ENCODE results near the gene SNRPD2. TPM values are rescaled to one million over a fixed set of nuclear protein-coding genes. Genes with fewer than 3 reads are reported as not detected.
A peak's percentile ranks its signal among the peaks of the same experiment; 100 is the strongest.
"Not testable (repeated sequence)": the region's sequence is repeated elsewhere in the genome, so short reads cannot be mapped to it uniquely, and the experiment has no call there.

Gene SNRPD2
- 100 to 1,000 TPM in 11 of 12 donors, not detected in 1; 157 to 300 (median 239) TPM for polyA plus RNA-seq (ENCODE audit: insufficient read length in 12 of 12)
- long read RNA-seq, donor 1, transcript SNRPD2-201 (3 exons, 901 nt): major isoform, 242 of 290 reads
- long read RNA-seq, donor 1, partial matches to known transcripts: 39 of 290 reads
- long read RNA-seq, donor 1, other reads (novel, unspliced or antisense): 8 of 290 reads
- long read RNA-seq, donor 2, transcript SNRPD2-201 (3 exons, 901 nt): major isoform, 219 of 261 reads
- long read RNA-seq, donor 2, partial matches to known transcripts: 33 of 261 reads
- long read RNA-seq, donor 2, other reads (novel, unspliced or antisense): 7 of 261 reads
- long read RNA-seq, donor 3, transcript SNRPD2-201 (3 exons, 901 nt): major isoform, 86 of 101 reads
- long read RNA-seq, donor 3, partial matches to known transcripts: 14 of 101 reads
- long read RNA-seq, donor 3, other reads (novel, unspliced or antisense): 0 of 101 reads
- long read RNA-seq, donor 4, transcript SNRPD2-201 (3 exons, 901 nt): major isoform, 77 of 99 reads
- long read RNA-seq, donor 4, partial matches to known transcripts: 20 of 99 reads
- long read RNA-seq, donor 4, other reads (novel, unspliced or antisense): 0 of 99 reads
- long read RNA-seq, donor 5, transcript SNRPD2-201 (3 exons, 901 nt): major isoform, 217 of 262 reads
- long read RNA-seq, donor 5, partial matches to known transcripts: 44 of 262 reads
- long read RNA-seq, donor 5, other reads (novel, unspliced or antisense): 0 of 262 reads
- long read RNA-seq, donor 6, transcript SNRPD2-201 (3 exons, 901 nt): major isoform, 103 of 121 reads
- long read RNA-seq, donor 6, partial matches to known transcripts: 15 of 121 reads
- long read RNA-seq, donor 6, other reads (novel, unspliced or antisense): 0 of 121 reads
- long read RNA-seq, donor 7, transcript SNRPD2-201 (3 exons, 901 nt): major isoform, 110 of 125 reads
- long read RNA-seq, donor 7, partial matches to known transcripts: 14 of 125 reads
- long read RNA-seq, donor 7, other reads (novel, unspliced or antisense): 0 of 125 reads
- long read RNA-seq, donor 8, transcript SNRPD2-201 (3 exons, 901 nt): major isoform, 158 of 183 reads
- long read RNA-seq, donor 8, partial matches to known transcripts: 18 of 183 reads
- long read RNA-seq, donor 8, other reads (novel, unspliced or antisense): 5 of 183 reads
- long read RNA-seq, donor 9, transcript SNRPD2-201 (3 exons, 901 nt): major isoform, 133 of 156 reads
- long read RNA-seq, donor 9, partial matches to known transcripts: 23 of 156 reads
- long read RNA-seq, donor 9, other reads (novel, unspliced or antisense): 0 of 156 reads
- long read RNA-seq, donor 10, transcript SNRPD2-201 (3 exons, 901 nt): major isoform, 124 of 153 reads
- long read RNA-seq, donor 10, partial matches to known transcripts: 19 of 153 reads
- long read RNA-seq, donor 10, other reads (novel, unspliced or antisense): 9 of 153 reads
- long read RNA-seq, donor 11, transcript SNRPD2-201 (3 exons, 901 nt): major isoform, 215 of 262 reads
- long read RNA-seq, donor 11, partial matches to known transcripts: 34 of 262 reads
- long read RNA-seq, donor 11, other reads (novel, unspliced or antisense): 10 of 262 reads

DNA sequence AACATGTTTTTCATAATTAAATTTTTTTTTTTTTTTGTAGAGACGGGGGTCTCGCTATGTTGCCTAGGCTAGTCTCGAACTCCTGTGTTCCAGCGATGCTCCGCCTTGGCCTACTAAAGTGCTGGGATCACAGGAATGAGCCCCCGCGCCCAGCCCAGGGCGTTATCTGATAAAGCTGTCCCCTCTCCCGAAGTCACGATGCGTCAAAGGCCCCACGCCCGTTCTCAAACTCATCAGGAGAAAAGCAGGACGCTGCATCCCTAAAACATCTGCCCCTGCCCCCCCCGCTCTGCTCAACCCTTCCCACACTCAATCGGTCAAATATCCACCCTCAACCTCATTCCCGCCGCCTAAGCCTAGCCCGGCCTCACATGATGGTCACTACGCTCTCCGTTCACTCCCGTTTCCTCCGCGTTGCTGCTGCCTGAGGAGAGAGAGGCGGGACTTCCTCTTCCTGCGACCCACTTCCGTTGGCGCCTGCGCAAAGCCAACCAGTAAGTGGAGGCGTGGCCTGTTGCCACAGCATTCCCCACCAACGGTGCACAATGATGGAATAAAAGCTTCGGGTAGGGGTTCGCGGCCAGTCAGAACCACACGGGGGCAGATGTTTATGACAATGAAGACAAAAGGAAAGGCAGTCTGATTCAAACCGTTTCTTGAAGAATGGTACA lies at the start of gene SNRPD2:
Gene SNRPD2, minus strand, starts transcription at position 438 of the 671 bp plus-strand sequence. Its CDS starts 65 bp downstream, at position 373.
- peak; percentile 96 for DNase-seq

GRCh38 chr19:45739498-45740439 lies 48.0 kb upstream of the SNRPD2 start:
- no peak for DNase-seq

DNA sequence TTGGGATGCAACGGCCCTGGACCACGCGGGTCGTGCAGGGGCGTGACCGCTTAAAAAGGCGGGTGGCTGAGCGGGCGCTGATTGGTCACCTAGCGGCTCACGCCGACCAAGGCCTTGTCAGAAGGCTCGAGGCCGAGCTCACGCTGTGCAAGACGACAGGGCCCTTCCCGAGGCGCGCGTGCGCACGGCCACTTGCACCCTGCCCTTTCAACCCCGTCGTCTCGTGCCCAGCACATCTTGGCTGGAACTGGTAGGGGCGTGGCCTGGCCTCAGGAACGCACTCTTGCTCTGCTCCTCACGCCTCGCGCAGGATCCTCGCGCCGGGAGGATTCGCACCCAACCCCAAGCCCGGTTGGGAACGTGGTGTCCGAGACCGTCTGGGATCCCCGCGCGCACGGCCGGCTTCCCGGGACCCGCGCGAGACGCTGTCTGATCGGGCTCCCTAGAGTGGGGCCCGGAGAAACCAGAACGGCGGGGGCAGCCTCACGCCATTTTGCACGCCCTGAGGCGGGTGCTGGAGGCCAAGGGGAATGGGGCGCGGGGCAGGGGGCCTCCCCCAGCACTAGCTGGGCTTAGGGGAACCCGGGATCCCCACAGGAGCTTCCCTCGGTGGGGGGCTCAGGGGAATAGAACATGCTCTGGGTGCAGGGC lies 41.5 kb upstream of the SNRPD2 start, which contains the start of gene MEIOSIN:
Gene MEIOSIN, plus strand, starts transcription at position 280 of the 651 bp plus-strand sequence. CDS start 1,938 bp downstream, outside the sequence.
- no peak for DNase-seq

DNA sequence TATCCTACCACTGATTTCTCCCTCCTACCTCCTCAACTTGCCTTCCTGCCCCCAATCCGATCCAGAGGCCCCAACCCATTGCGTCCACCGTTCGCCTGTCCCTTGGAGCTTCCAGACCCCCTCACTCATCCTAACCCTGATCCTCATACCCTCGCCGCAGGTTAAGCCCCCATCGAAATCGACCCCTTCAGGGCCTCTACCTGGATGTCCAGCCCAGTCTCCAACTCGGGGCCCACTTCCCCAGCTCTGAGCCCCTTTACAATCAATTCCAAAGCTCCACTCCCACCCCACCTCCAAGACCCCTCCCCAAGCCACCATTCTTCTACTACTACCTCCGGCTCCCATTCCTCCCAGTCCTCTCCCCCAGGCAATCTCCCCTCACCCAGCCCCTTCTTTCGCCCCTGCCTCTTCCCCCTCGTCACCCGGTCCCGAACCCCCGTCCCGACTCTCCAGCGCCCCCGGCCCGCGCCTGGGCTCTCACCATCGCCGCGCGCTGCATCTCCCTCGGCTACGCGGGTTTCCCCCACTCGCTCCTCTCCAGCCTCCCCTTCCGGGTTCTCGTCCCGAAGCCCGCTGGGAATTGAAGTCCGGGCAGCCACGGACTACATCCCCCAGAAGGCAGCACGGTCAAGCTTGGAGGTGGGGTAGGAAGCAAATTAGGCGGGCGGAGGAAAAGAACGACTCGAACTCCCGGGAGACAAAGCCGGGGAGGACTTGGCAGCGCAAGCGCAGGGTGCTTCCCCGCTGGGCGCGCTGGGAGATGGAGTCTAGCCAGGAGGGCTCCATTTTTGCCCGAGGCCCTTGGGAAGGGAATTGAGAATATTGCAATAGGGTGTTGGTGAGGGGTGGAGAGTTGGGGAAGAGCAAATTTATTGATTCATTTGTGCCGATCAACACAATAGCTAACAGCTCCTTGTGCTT lies 38.9 kb upstream of the SNRPD2 start, which contains the start of gene FBXO46:
Gene FBXO46, minus strand, starts transcription at position 529 of the 921 bp plus-strand sequence. CDS start 17,401 bp downstream, outside the sequence.
- peak; percentile 95 for DNase-seq

DNA sequence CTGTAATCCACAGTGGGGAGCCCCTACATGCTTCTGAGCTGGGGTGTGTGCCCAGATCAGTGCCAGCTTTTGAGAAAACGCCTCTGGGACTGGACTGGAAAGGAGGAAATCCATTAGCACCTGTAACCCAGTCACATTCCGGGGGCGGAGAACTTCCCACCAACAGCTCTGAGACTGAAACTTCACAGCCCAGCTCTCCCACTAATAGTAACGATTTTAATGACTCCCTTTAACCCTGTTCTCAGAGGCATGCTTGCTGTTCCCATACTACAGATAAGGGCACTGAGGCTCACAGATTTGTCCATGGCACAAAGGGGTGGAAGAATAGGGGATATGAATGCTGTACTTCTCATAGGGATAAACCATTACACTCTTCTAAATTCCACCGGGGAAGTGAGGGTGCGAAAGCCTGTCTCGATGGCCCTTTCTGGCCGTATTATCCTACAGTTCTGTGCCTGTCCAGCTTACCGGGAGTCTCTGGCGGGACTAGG lies 38.1 kb upstream of the SNRPD2 start:
- no peak for DNase-seq

GRCh38 chr19:45728683-45729082 lies 36.9 kb upstream of the SNRPD2 start:
- not testable (repeated sequence) for DNase-seq

DNA sequence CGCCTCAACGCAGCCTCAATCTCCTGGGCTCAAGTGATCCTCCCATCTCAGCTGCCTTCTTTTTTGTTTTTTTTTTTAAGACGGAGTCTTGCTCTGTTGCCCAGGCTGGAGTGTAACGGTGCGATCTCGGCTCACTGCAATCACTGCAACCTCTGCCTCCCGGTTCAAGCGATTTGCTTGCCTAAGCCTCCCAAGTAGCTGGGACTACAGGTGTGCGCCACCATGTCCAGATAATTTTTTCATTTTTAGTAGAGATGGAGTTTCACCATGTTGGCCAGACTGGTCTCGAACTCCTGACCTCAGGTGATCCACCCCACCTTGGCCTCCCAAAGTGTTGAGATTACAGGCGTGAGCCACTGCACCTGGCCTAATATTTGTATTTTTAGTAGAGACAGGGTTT lies 28.3 kb upstream of the SNRPD2 start:
- not testable (repeated sequence) for DNase-seq

- DNase-seq: no peak
These were observed 26.4 kb upstream of the SNRPD2 start for GRCh38 chr19:45717983-45718650.

DNA sequence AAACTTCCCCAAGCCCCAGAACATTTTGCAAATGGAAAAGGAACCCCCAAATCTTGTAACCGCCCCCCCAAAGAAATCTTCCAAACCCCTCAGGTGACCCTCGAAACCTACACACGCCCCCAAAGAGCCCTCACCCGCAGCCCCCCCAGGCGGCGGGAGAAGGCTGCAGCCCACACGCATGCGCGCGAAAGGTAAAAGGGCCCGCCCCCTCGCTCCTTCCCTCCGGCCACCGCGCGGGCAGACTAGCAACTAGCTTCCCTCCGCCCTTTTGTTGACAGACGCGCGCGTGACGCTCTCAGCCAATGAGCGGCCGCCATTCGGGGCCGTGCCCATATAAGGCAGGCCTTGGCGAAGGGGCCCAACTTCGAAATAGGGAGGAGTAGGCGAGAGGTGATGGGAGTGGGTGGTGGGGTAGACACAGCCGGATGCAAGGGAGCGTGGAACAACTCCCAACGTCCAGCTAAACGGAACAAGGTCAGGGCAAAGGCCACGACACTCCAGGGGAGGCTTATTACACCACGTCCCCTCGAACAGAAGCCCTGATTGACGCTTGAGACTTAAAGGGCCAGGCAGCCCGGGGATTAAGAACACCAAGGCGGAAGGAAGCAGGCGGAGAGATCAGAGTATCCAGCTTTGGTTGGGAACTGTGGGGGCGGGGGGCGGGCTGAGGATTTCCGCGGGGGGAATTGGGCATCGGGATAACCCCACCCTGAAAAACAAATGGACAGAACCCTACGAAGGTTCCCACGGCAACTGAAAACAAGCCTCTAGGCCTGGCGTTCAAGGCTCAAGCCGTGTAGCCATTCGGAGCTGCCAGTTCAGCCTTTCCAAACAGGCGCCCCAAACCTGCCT lies 25.6 kb upstream of the SNRPD2 start:
- DNase-seq: peak; percentile 98

DNA sequence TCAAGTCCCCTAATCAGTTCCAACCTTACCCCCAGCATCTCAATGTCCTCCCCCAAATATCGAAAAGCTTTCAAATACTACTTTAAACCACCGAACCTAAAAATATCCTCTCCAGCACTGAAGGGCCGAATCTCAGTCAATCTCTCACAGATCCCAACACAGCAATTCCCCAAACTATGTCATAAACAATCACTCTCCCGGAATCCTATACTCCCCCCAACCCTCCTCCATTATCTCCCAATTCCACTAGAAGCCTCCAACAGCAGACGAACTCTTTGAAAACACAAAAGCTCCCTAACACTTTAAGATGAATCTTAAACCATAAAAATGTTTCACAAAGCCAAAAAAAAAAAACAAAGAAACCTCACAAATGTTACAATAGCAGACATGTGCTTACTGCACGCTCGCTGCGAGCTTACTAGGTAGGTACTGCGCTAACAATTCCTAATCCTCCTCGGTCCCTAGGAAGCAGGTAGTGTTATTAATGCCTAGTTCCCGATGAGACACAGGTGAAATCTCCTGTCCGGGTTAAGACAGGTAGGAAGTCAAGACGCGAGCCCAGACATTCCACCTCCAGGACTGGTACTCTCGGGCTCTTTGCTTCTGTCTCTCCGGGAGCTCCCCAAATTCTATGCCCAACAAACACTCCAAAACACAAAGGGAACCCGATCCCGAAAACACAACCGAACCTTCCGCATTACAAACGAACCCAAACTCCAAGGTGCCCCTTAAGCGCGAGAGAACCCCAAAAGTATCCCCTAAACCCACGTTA lies 24.8 kb upstream of the SNRPD2 start:
- peak; percentile 41 for DNase-seq

DNA sequence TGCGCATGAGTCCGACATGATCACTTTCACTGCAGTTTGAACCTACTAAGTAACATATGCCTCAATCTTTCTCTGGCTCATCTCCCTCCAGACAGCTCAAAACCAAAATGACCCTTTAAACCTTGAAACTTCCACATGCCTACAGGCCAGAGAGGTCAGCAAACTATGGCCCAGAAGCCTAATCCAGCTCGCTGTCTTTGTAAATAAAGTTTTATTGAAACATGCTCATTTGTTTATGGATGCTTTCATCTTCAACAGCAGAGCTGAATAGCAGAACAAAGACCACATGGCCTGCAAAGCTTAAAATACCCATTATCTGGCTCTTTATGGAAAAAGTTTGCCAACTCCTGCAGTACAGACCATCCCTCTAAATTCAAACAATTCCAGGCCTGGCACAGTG lies 23.4 kb upstream of the SNRPD2 start:
- DNase-seq: no peak

GRCh38 chr19:45713141-45713540 lies 21.4 kb upstream of the SNRPD2 start:
- DNase-seq: no peak

- DNase-seq: no peak
These were observed 20.9 kb upstream of the SNRPD2 start for GRCh38 chr19:45712699-45713067.

DNA sequence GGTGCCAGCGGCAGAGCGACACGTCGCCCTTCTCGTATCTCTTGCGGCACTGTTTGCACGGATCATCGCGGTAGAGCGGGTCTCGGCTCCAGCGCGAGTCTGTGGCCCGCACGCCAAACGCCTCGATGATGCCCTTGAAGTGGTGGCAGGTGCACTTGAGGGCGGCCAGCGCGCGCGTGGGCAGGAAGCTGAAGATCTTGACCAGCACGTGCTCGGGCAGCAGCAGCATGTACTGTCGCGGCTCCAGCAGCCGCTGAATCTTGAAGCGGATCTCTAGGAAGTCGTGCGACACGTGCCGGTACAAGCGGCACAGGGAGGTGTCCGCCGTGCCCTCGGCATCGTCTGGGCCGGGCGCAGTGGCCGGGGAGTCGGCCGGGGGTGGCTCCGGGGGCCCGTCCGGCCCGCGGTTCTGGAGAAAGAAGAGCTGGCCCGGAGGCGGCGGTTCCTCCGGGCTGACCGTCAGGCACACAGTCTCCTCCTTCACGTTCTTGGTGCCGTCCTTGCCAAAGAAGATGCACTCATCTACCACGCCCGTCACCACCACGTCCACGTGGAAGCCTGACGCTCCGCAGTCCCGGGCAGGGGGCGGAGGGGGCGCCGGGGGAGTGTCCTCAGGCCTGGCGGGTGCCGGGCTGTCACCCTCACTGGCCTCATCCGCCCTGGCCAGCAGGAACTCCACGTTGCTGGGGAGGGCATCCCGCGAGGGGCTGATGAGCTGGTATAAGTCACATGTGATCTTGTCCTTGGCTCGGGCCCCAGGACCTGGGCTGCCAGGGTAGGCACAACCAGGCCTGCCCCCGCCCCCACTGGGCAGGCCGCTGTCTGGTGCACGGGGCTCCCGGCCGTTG lies 20.3 kb upstream of the SNRPD2 start:
- no peak for DNase-seq
